SIG-M5 (cell line): Measurements from ENCODE around the gene DGKI.

Source experiments
- DNase-seq: peaks from one replicate; lab custom pipeline; 2025; lab: John Stamatoyannopoulos, UW

The DGKI gene

DNA sequence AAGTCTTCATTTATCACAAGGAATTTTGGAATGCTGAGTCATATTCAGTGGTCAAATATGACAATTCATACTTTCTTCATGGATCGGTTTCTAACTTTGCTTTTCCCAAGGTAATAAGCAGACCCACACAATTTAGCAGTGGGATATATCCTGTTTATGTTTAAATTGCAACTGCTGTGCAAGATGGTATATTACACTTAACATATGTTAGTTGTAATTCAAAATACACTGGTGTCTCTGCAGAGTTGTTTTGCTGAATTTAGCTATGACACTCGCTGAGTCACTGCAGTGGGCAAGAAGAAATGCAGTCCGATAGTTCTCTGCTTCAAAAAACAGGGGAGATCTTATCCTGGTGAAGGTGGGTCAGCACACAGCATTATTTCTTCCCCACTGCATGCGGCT lies 308.4 kb downstream of the DGKI start:
- no peak for DNase-seq

DNA sequence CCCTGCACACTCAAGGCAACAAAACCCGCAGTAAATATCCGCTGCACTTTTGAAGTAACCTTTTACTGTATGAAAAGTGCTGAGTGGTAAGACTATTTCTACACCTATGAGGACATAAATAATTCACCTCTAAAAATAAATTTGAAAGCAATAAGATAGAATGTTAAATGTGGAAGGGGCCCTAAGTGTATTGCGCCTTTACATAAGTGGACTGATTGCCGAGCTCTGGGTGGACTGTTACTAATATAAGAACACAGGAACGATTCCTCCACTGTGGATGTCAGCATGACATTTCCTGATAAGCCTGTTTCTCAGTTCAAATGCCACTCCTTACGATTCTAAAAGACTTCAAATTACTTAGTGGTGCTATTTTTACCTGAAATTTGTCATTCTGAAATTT lies 311.2 kb downstream of the DGKI start:
- no peak for DNase-seq

DNA sequence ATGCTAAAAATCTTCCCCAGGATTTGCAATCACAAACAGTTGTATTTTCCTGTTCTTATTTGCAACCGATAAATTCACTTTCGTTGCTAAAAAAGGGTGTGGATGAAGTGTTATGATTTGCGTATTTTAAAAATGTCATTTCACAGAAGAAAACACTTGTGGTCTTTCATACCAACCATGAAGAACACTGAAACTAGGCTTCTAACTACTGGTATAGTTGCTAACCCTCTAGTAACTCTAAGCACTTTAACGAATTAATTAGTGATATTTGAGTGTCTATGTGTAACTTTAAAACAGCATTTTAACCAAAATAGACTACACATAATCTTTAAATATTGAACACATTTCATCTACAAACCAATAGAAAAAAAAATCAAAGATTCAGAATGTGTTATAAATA lies 315.1 kb downstream of the DGKI start:
- no peak for DNase-seq

DNA sequence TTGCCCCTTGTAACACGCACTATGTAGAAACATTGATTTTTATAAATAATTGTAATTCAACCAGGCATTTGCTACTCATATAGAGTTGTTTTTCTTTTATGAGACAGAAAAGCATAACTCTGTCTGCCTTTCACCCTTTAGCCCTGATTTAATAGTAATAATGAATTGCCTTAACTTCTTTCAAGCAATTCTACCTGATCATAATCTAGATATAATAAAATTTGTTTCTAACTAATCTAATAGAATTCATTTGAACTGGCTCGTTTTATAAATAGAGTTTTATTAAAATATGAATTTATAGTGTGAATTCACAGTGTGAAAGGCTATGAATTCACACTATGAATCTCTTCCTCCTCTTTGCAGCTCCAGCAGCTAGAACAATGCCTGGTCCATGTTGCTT lies 319.1 kb downstream of the DGKI start:
- DNase-seq: no peak

DNA sequence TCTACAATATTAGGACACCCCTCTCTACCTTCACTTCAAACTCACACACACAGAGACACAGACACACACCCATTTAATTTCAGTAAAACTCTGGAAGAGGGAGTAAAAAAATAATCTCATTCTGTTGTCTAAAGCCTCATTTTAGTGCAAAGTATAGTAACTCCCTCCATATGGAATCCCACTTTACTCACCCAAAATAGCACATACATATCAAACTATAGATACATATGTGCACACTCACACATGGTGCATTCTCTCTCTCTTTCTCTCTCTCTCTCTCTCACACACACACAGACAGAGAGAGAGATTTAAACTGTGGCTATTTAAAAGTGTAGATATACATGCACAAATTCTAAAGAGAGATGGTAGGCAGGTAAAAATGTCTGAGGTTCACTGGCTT lies 323.6 kb downstream of the DGKI start:
- DNase-seq: no peak

DNA sequence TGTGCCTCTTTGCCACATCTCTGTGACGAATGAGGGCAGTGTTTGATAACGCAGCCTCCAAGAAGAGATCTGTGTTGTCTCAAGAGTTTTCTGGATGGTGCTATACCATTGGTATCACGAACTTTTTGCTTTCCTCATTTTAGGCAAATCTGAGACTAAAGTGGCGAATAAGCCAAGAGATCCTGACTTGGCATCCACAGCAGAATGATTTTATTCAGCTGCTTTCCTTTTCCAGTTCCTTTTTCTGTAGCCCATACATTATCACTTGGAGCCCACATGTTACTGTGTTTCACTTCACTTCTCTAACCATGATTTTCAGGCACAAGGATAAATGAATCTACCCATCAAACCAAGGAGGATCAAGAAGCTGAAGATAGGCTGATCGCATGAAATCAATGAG lies 325.3 kb downstream of the DGKI start:
- no peak for DNase-seq

DNA sequence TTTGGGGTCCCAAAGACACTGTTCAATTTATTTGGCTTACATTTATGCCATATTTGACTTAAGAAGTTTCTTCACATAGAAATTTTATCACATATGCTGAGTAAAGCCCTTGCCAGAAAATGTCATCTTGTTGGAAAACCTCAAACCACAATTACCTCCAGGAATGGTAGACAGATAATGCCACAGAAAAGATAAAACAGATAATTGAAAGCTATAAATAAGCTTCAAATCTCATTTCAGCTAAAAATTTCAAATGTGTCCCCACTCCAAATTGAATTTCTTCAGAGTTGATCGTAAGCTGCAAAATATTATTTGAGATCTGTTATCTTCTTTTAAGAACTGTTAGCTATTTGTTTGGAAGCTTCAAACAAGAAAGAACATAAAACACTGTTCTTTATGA lies 326.8 kb downstream of the DGKI start:
- no peak for DNase-seq

DNA sequence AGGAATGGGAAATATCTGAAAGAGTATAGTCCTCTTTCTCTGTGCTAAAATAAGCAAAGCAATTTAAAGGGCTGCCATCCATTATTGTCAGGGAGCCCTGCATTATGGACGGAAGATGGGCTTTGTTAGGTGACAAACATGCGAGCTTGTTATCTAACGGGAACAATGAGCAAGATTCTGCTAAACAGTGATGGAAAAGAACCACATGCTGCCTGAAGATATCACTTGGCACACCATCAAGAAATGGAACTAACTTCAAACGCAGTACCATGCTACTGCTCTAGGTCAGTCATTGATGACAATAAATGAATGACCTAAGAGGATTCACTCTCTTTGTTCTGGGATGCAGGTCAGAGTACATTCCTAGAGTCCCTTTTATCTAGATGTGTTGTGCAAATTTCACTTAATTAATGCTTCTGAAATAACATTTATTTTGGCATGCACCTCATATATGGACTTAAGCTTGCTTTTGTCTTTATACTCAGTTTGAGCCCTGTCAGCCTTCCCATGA lies 327.5 kb downstream of the DGKI start:
- no peak for DNase-seq

DNA sequence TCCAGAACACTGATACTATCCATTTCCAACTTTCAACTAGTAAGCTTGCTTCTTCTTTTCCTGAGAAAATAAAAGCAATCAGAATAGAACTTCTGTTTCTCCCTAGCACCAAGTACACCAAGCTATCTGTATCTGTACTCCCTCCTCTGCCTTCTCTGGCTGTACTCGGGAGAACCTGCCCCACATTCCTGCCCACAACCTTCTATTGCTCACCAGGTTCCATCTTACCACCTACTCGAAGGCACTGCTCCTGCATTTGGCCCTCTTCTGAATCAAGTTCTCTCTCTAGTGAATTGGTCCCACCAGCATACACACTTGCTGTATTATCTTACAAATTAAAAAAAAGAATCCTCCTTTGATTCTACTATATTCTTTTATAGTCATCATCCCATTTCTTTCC lies 333.7 kb downstream of the DGKI start:
- DNase-seq: no peak

DNA sequence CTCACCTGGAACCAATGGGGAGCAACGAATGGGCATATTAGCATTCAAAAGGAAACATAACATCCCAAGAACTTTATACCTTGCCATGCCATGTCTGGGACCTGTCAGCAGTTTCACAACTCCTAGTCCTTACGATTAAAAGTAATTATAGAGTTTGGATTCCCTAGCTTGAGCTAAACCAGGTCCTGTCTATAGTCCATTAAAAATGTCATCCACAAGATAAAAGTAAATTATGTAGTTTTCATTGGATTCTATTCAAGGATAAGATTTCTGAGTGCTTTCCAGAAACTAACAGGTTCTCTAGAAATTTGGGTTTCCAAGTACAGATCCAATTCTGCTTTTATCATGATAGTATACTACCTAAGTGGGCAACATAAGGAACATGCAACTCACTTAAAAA lies 339.7 kb downstream of the DGKI start:
- no peak for DNase-seq

DNA sequence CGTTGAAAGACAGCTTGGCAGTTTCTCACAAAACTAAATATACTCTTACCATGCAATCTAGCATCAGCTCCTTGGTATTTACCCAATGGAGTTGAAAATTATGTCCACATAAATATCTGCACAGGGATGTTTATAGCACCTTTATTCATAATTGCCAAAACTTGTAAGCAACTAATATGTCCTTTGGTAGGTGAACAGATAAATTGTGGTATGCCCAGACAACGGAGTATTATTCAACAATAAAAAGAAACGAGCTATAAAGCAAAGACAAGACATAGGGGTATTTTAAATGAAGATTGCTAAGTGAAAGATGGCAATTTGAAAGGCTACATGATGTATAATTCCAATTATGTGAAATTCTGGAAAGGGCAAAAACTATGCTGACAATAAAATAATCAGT lies 340.7 kb downstream of the DGKI start:
- no peak for DNase-seq

DNA sequence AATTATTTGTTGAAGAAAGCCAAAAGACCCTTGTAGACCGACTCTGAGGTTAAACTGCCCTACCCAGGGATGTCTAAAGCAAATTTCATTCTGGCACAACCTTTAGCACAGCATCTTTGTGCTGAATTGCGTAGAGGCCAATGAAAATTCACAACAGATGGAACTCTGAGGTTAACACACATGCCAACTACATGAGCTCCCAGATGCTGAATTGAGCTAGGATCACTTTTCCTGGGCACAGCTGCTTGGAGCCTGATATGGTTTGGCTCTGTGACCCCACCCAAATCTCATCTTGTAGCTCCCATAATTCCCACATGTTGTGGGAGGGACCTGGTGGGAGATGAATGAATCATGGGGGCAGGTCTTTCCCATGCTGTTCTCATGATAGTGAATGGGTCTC lies 345.2 kb downstream of the DGKI start:
- no peak for DNase-seq

DNA sequence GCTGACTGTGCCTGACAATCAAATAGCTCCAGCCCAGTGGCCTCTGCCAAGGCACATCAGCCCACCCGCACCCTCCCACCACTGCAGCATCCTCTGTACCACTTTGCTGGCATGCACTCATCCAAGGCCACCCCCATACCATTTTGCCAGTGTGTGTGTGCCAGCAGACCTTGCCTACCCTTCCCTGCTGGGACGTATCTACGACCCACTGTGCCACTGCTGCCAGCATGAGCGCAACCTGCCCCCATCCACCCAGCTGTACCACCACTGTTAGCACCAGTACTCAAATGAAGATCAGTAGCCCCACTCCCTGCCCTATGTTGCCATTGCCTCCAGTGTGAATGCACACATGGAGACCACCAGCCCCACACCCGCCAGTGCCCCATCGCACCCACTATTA lies 353.9 kb downstream of the DGKI start:
- no peak for DNase-seq

DNA sequence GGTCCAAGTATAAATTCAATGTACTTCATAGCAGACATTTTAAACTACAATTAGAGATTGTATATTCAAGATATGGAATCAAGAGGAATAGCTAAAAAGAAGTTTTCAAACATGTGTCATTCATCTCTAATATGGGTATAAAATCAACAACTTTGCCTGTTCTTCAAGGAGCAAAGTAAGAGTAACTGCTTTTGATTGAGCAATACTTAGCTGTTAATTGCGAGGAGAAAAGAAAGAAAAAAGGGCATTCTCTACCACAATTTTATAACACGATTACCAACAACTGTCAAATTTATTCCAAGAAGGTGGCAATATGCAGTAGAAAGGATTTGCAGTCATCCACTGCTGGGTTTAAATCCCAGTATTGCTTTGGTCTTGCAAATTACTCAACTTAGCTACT lies 356.9 kb downstream of the DGKI start:
- DNase-seq: no peak

DNA sequence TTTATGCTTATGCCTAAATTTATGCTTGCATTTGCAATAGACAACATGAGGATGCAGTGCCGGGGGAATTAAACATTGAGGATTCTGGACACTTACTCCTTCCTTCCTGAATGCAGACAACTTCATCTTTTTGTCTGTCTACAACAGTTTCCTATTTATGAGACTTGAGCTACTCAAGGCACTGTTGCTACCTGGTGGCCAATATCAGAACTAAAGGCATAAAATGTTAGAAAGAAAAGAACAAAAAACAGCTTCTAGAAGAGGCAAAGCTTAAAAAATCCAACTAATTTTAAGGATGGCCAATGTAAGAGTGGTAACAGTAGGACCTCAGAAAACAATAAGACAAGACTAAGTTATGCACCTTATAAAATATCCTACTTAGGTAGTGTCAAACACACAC lies 358.7 kb downstream of the DGKI start:
- no peak for DNase-seq

DNA sequence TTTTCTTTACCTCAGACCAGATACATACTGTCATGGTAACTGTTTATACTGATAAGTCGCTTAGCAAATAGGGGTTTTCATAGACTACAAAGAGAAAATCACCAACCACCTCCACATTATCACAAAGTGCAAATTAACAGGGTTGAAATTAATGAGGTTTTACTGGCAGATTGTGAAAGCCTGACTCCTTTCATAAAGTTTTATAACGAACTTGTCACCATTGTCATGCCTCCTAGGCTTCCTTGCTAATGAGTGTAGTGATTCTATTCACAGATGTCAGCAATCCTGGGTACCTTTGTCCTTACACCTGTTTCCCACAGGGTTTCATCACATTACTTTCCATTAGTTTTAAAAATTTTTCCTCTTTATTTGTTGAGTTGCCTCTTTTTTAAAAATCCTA lies 361.0 kb downstream of the DGKI start:
- DNase-seq: no peak

DNA sequence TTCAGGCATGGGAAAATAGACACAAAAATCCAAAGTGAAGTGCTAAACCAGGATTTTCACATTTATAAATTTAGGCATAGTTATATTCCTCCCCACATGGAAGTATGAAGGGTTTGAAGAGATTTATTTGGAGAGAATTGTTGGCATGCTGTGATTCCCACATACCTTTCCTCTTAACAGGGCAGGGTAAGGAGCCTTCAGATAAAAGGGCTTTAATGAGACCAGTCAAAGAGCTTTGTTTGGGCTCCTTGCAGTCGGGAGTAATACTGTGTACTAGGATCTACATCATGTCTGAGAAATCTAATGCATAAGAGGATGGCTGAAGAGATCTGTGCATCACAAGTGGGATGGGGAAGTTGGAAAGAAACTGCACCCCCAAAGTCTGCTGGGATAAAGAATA lies 362.4 kb downstream of the DGKI start:
- no peak for DNase-seq

DNA sequence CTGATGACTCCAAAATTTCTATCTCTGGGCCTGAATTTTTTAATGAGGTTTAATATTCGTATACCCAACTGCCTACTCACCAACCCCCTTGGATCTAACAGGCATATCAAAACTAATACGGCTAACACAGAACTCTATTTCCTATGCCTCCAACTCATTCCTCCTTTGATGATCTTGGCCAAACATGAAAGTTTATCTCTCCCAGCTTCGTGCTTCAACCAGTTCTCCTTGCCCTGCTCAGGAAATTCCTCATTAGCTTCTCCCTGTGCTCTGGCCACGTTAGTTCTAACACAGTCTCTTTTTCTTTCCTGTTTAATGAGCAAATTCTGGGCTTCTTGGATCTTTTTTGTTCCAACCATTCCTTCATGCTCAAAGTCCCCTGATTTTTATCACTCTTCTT lies 364.3 kb downstream of the DGKI start:
- DNase-seq: no peak

DNA sequence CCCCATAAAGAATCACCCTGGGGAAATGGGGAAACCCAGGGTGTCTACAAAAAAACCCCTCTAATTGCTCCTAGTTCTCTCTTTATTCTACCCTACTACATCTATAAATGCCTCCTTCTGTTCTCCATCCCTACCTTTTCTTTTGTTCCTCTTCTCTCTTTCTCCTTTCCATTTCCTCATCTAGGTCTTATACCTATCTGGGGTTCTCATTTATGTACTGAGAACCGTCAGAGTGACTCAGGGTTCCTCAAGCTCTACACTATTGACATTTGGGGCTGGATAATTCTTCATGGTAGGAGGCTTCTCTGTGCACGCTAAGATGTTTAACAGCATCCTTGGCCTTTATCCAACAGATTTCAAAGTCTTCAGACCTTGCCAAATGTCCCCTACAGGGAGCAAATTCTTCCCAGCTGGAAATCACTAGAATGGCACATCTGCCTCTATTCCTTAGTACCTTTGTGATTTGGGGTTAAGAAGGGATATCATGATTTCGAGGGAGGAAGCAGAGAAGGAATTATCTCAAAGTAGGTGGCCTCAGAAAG lies 365.9 kb downstream of the DGKI start:
- DNase-seq: no peak

DNA sequence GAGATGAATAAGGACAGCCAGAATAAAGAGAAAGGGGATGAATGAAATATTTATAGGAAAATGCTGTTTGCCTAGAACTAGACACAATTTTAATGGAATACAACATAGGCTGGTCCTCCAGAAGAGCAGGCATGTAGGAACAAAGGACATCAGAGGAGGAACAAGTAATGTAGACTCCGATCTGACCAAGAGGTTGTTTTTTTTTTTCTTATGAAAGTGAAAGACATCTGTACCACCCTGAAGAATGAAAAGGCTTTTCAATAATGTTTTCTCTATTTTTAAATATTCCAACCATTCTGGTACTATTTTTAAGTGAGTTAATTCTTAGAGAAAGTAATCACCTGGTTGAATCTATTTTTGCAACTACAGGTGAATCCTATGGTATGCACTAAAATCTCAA lies 366.4 kb downstream of the DGKI start:
- DNase-seq: no peak

DNA sequence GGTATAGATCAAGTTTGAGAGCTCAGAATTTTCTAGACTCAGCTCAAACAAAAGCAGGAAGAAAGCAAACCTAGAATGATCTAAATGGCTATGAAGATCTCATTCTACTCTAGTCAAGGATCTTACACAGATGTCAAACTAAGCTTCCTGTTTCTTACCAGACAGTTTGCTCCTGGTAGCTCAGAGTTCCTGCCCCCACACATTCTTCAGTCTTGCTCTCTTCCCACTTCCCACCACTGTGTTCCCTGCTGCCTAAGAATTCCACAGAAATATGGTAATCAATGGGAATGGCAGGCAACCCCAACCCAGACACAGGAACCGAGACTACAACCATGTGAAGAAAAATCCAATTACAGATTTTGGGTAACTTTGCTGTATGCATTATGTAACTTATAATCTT lies 369.8 kb downstream of the DGKI start:
- no peak for DNase-seq

DNA sequence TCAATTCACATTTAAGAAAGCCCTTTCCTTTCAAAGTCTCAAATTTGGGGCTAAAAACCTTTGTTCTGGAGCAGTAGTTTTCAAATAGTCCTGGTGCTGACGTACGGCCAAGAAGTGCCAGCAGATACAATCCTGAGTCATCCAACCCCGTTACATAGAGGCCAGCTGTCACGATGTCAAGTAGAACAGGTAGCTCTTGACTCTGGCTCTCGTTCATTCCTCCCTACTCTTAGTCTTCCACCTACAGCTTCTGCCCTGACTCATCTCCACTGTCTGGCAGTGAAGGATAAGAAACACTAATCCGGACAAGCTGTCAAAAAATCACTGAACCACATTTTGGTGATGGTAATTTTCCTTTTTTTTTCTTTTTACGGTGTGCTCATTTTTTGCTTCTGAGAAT lies 370.8 kb downstream of the DGKI start:
- DNase-seq: no peak

DNA sequence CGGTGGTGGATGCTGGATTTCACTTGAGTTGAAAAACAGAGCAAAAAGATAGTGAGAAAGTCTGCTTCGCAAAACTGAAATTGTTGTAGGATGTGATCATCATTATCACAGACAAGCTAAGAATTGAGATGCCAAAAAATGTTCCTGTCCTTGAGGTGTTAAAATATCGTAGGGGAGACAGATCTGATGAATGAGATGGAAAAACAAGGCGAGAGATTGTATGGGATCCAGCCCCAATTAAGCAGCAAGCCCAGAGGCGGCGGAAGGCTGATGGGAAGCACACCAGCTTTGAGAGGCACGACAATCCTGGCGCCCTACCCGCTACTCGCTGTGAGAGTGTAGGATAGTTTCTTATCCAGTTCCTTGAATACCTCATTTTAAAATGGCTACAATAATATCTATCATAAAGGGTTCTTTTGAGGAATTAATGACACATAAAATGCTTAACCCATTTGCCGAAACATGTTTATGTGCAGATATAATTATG lies 372.2 kb downstream of the DGKI start:
- no peak for DNase-seq

DNA sequence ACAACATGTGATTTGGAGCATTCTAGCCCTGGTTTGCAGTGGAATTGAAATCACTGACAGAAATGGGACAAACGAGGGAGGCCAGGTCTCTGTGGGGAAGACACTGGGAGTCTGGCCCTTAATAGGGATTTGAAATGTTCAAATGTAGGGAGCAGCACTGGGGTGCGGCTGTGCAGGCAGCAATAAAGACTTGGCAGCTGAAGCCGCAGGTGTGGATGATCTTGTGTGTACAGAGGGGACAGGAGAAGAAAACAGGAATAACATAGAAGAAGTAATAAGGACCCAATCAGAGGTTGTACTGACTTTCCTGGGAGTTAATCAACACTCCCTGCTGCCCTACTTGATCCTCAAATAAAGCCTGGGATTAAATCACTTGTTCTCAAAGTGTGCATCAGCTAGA lies 375.6 kb downstream of the DGKI start:
- DNase-seq: no peak

DNA sequence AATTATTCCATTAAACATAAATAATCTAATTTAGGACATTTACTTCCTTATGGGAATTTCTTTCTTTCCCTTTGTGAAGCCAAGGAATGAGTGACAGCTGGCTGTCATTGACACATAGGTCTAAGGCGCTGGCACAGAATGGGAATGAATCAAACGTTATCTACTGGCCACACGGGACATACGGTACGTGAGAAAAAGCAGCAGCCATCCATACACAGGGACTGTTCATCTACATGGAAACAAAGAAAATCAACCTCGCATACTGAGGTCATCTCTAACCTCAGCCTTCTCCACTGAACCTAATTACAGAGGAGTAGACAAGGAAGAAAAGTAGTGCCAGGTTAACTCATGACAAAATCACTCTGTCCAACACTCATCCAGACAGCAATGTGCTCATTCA lies 376.9 kb downstream of the DGKI start:
- DNase-seq: no peak
